ENCODE results near the gene PAGE4. TPM values are rescaled to one million over a fixed set of nuclear protein-coding genes. Genes with fewer than 3 reads are reported as not detected.
A peak's percentile ranks its signal among the peaks of the same experiment; 100 is the strongest.

Gene PAGE4
- total and polyA plus RNA-seq, 9 of the 15 experiments (the other 6 are each of a cell fraction or from before 2014, with no cell fraction given), result 0.99 to 8.0 (median 3.9) TPM

DNA sequence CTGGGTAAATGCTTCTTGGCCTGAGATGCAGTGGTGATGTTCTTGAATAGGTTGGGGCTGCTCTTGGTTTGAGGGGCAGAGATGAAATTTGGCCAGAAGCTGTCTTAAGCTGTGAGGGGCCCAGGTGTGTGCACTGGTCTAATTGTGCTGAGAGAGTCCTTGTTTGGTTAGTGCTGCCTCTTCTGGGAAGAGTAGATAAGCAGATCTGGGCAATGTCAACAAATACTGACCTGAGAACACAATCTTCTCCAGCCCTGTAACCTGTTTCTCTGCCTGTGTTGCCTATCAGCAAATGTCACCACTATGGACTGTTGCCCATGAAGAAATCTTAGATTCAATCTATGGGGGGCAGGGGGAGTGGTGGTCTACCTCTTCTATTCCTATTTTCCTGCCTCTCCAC is 33.0 kb downstream of the PAGE4 start:
- Histone ChIP-seq H4K20me1 (replicated peaks; ENCODE audit: control insufficient read depth, insufficient read depth, low read length) (no peaks in the 10 kb centered on the region), H3K27ac (ENCODE audit: extremely low read depth, low read depth, low read length) (no peak overlapping the region), H3K9me3 (replicated peaks; ENCODE audit: control insufficient read depth, insufficient read depth, low read depth, low read length) (no peaks in the 10 kb centered on the region), H3K4me2 (ENCODE audit: insufficient read depth, low read length) (peak overlapping the region; percentile 32; the same call in 1 of the 2 replicates), H3K9ac (ENCODE audit: insufficient read depth in 1 of 2, low read depth in 2 of 2, low read length in 2 of 2) (peak overlapping the region in 1 of 2 experiments; percentile 17; a peak in 1 of 4 replicates), H3K9me1 (ENCODE audit: control insufficient read depth, insufficient read depth, low read length) (no peaks in the 10 kb centered on the region), H3K79me2 (ENCODE audit: control insufficient read depth, insufficient read depth, low read length) (no peaks in the 10 kb centered on the region), H3K27me3 (ENCODE audit: control insufficient read depth in 2 of 2, insufficient read depth in 2 of 2, low read length in 2 of 2) (no peaks in the 10 kb centered on the region), H3K36me3 (ENCODE audit: control insufficient read depth, insufficient read depth, low read length) (no peaks in the 10 kb centered on the region), H3K4me1 (replicated peaks in 1 of 2; ENCODE audit: control insufficient read depth in 2 of 2, insufficient read depth in 2 of 2, low read length in 2 of 2) (peaks cover 0 to 29% of the 10 kb centered on the region in 2 experiments; a peak in 2 of 5 replicates), H3K4me3 (no peak overlapping the region), H2AFZ (ENCODE audit: low read depth, low read length) (no peak overlapping the region)
- BruUV-seq (replicated peaks), result no TSS peak
- DNase-seq (ENCODE audit: extremely low read depth in 1 of 4, low spot score in 3 of 4) (peak; percentile 19 to 54 (median 30)), FAIRE-seq (peak; percentile 73), ATAC-seq (peak; percentile 75)
- POLR2A ChIA-PET, result no interaction called here
- in situ Hi-C loops (cut with MboI) (no loop called here), intact Hi-C loops (cut with micrococcal nuclease) (no loop called here)
- CTCF ChIA-PET (ENCODE audit: low intra/inter-chr PET ratio), result no interaction called here
- TF ChIP-seq, protein P1, sequence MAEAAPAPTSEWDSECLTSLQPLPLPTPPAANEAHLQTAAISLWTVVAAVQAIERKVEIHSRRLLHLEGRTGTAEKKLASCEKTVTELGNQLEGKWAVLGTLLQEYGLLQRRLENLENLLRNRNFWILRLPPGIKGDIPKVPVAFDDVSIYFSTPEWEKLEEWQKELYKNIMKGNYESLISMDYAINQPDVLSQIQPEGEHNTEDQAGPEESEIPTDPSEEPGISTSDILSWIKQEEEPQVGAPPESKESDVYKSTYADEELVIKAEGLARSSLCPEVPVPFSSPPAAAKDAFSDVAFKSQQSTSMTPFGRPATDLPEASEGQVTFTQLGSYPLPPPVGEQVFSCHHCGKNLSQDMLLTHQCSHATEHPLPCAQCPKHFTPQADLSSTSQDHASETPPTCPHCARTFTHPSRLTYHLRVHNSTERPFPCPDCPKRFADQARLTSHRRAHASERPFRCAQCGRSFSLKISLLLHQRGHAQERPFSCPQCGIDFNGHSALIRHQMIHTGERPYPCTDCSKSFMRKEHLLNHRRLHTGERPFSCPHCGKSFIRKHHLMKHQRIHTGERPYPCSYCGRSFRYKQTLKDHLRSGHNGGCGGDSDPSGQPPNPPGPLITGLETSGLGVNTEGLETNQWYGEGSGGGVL (CRISPR knock-in tag; IDR thresholded peaks at IDR 0.05), result no peak
- TF ChIP-seq PHF20 (IDR thresholded peaks at IDR 0.05; ENCODE audit: partially characterized antibody) (no peak), RCOR1 (IDR thresholded peaks at IDR 0.05; ENCODE audit: borderline replicate concordance in 1 of 2, low read depth in 2 of 2, low read length in 2 of 2) (peak in 1 of 2 experiments; percentile 32; a peak in 1 of 4 replicates), ZEB2 (IDR thresholded peaks at IDR 0.05) (0 out of 2 replicates have a peak, but pooled peaks have one; percentile 37), KAT8 (IDR thresholded peaks at IDR 0.05; ENCODE audit: low read depth) (no peak), MEIS2 (IDR thresholded peaks at IDR 0.05; ENCODE audit: partially characterized antibody) (peak; percentile 25), NELFE (IDR thresholded peaks at IDR 0.05; ENCODE audit: insufficient read depth, insufficient read length) (no peak), ZNF699 (CRISPR knock-in tag; IDR thresholded peaks at IDR 0.05; ENCODE audit: insufficient replicate concordance) (no peak), KLF6 (CRISPR knock-in tag; IDR thresholded peaks at IDR 0.05; ENCODE audit: borderline replicate concordance) (no peak), MTA2 (IDR thresholded peaks at IDR 0.05; ENCODE audit: low read depth) (peak; percentile 60; the same call in 1 of the 2 replicates), CBFA2T2 (conservative IDR thresholded peaks at IDR 0.05) (peak; percentile 75), NCOR1 (IDR thresholded peaks at IDR 0.05) (peak; percentile 61), ZC3H4 (CRISPR knock-in tag; IDR thresholded peaks at IDR 0.05; ENCODE audit: borderline replicate concordance) (no peak), SMARCA4 (IDR thresholded peaks at IDR 0.05) (0 out of 2 replicates have a peak, but pooled peaks have one; percentile 30), MTA3 (IDR thresholded peaks at IDR 0.05; ENCODE audit: borderline replicate concordance) (0 out of 2 replicates have a peak, but pooled peaks have one; percentile 26), TCF3 (CRISPR knock-in tag; IDR thresholded peaks at IDR 0.05) (peak; percentile 70)
- TF ChIP-seq, protein P2, sequence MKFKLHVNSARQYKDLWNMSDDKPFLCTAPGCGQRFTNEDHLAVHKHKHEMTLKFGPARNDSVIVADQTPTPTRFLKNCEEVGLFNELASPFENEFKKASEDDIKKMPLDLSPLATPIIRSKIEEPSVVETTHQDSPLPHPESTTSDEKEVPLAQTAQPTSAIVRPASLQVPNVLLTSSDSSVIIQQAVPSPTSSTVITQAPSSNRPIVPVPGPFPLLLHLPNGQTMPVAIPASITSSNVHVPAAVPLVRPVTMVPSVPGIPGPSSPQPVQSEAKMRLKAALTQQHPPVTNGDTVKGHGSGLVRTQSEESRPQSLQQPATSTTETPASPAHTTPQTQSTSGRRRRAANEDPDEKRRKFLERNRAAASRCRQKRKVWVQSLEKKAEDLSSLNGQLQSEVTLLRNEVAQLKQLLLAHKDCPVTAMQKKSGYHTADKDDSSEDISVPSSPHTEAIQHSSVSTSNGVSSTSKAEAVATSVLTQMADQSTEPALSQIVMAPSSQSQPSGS (CRISPR knock-in tag; IDR thresholded peaks at IDR 0.05), result no peak
- TF ChIP-seq, protein P3, sequence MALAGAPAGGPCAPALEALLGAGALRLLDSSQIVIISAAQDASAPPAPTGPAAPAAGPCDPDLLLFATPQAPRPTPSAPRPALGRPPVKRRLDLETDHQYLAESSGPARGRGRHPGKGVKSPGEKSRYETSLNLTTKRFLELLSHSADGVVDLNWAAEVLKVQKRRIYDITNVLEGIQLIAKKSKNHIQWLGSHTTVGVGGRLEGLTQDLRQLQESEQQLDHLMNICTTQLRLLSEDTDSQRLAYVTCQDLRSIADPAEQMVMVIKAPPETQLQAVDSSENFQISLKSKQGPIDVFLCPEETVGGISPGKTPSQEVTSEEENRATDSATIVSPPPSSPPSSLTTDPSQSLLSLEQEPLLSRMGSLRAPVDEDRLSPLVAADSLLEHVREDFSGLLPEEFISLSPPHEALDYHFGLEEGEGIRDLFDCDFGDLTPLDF (CRISPR knock-in tag; IDR thresholded peaks at IDR 0.05), result no peak
